Vagina (tissue), 2 donors: ENCODE data around the gene KIF21A.

ENCODE experiments used
- CTCF ChIP-seq, 3 experiments: fragments of 450-650 bp in 2 of 3; fragments of 200-600 bp in 1 of 3; sonication (generic) in 1 of 3; IDR thresholded peaks; one replicate each; pipeline ENCODE4 v1.5.1; 2017 to 2019; ENCODE audit warnings: antibody characterized with exemption in 3 of 3, mild to moderate bottlenecking in 2 of 3, moderate library complexity in 2 of 3
- POLR2A ChIP-seq, 2 donors: fragments of 450-650 bp; IDR thresholded peaks; one replicate each; pipeline ENCODE4 v1.6.1; 2017; ENCODE audit warnings: antibody characterized with exemption in 2 of 2, mild to moderate bottlenecking in 2 of 2, moderate library complexity in 2 of 2

GRCh38 chr12:39413836-39414771 is 28.8 kb downstream of the KIF21A start:
- no peak for TF ChIP-seq POLR2A (IDR thresholded peaks at IDR 0.05)
- no peak for TF ChIP-seq CTCF (IDR thresholded peaks at IDR 0.05)
